Urothelium cell line (cell line): ENCODE results near the gene VAT1L.
"Not testable (repeated sequence)": the region's sequence is repeated elsewhere in the genome, so short reads cannot be mapped to it uniquely, and the experiment has no call there.

Experiments used
- DNase-seq: peaks from one replicate; pipeline ENCODE4 v3.0.0; 2011; ENCODE audit warnings: low spot score, mixed read lengths
- FAIRE-seq: peaks from 2 replicates; lab custom pipeline; 2011; peaks lifted over from hg19 to GRCh38; lab: Jason Lieb, UNC

Gene VAT1L

GRCh38 chr16:77947590-77947989, 159.2 kb downstream of the VAT1L start:
- DNase-seq, FAIRE-seq: not testable (repeated sequence)

- FAIRE-seq = no peak
- DNase-seq = no peak
These were observed 160.5 kb downstream of the VAT1L start for GRCh38 chr16:77948835-77949234.

- no peak for FAIRE-seq
- no peak for DNase-seq
These were observed 161.1 kb downstream of the VAT1L start for GRCh38 chr16:77949445-77949844.

GRCh38 chr16:77951788-77952187, 163.4 kb downstream of the VAT1L start:
- FAIRE-seq = no peak
- DNase-seq = peak; percentile 24

- FAIRE-seq (no peak), DNase-seq (no peak)
These were observed 166.8 kb downstream of the VAT1L start for GRCh38 chr16:77955127-77955526.

- no peak for FAIRE-seq
These were observed 167.9 kb downstream of the VAT1L start for GRCh38 chr16:77956231-77956630.

GRCh38 chr16:77960766-77961165, 172.4 kb downstream of the VAT1L start:
- FAIRE-seq = no peak
- DNase-seq = no peak

More at GRCh38 chr16:77956231-77956630, 167.9 kb downstream of the VAT1L start:
- no peak for DNase-seq

- DNase-seq (no peak), FAIRE-seq (no peak)
These were observed 173.4 kb downstream of the VAT1L start for GRCh38 chr16:77961814-77962213.

- no peak for DNase-seq
- FAIRE-seq = no peak
These were observed 174.3 kb downstream of the VAT1L start for GRCh38 chr16:77962689-77963088.

- no peak for DNase-seq
- FAIRE-seq = no peak
These were observed 175.1 kb downstream of the VAT1L start for GRCh38 chr16:77963185-77964044.

- FAIRE-seq = no peak
- DNase-seq = no peak
These were observed 177.0 kb downstream of the VAT1L start for GRCh38 chr16:77965346-77965745.

GRCh38 chr16:77967054-77967904, 178.9 kb downstream of the VAT1L start:
- DNase-seq = no peak
- FAIRE-seq = no peak

- FAIRE-seq (no peak), DNase-seq (no peak)
These were observed 181.5 kb downstream of the VAT1L start for GRCh38 chr16:77969861-77970260.

- FAIRE-seq (no peak), DNase-seq (no peak)
These were observed 182.0 kb downstream of the VAT1L start for GRCh38 chr16:77970371-77970770.

- peak; percentile 35 for FAIRE-seq
- peak; percentile 72 for DNase-seq
These were observed 183.1 kb downstream of the VAT1L start for GRCh38 chr16:77971306-77972061.

GRCh38 chr16:77972062-77972392, 183.7 kb downstream of the VAT1L start:
- no peak for FAIRE-seq
- no peak for DNase-seq

GRCh38 chr16:77974883-77975282, 186.5 kb downstream of the VAT1L start:
- DNase-seq (peak; percentile 40), FAIRE-seq (no peak)

- FAIRE-seq (no peak), DNase-seq (no peak)
These were observed 187.6 kb downstream of the VAT1L start for GRCh38 chr16:77975942-77976341.

- DNase-seq (no peak), FAIRE-seq (no peak)
These were observed 189.0 kb downstream of the VAT1L start for GRCh38 chr16:77977339-77977738.

GRCh38 chr16:77985111-77985510, 196.7 kb downstream of the VAT1L start:
- FAIRE-seq (no peak), DNase-seq (no peak)
